ENCODE data around the gene RALB. TPM values are rescaled to one million over a fixed set of nuclear protein-coding genes. Genes with fewer than 3 reads are reported as not detected.

Gene RALB
- total and polyA plus RNA-seq, 2 experiments from 2014 or later = 15.2 to 17.4 TPM

DNA sequence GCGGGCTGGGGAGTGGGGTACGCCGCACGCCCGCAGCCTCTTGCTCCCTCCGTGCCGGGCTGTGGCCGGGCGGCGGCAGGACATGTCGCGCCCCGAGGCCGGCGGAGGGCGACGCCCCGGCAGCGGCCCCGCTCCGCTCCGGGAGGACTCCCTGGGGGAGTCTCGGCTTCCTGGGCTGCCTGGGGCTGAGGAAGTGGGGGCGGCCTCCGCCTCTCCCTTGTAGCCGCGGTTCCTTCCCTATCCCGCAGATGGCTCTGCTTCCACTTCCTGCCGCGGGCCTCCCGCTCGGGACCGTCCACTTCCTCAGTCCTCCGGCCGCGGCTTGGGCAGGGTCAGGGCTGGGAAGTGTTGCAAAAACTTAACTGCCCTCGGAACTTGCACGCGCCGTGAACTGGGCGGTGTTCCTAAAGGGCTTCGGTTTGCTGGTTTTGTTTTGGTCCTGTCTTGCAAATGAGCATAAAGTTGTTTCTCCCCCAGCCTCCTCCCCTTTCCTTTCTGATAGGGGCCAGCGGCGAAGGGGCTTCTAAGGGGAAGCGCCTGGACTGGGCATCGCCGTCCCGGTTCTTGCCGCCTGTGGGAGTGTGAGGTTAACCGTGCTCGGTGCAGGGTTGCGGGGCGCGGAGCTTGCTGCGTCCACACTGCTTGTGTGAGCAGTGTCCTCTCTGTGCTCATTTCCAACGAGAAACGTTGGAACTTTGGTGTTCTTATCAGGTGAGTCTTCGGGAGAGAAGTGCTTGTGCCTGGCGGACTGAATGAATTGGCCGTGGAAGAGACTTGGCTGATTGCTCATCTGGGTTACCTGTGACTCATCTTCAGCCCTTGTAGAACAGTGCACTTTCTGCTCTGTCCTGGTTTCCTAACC, 600 bp downstream of the RALB start:
- Mint-ChIP-seq H3K27ac (no peak overlapping the region), H3K4me1 (peaks cover 24% of the 10 kb centered on the region), H3K4me3 (peak overlapping the region; percentile 84), H3K36me3 (ENCODE audit: low read depth) (peaks cover under 1% of the 10 kb centered on the region; the same call in 1 of the 3 replicates), H3K9me3 (peaks cover under 1% of the 10 kb centered on the region; the same call in 1 of the 3 replicates), H3K27me3 (ENCODE audit: insufficient read depth, low read depth, poor library complexity) (peaks cover 41% of the 10 kb centered on the region)
- Histone ChIP-seq H4K20me1 (replicated peaks; ENCODE audit: insufficient read depth) (peaks cover 4% of the 10 kb centered on the region), H3K36me3 (ENCODE audit: insufficient read depth) (no peaks in the 10 kb centered on the region), H3K9me2 (ENCODE audit: insufficient read depth) (no peaks in the 10 kb centered on the region), H3K4me1 (ENCODE audit: insufficient read depth) (peaks cover 13% of the 10 kb centered on the region), H3K4me2 (peak overlapping the region; percentile 89), H3K27ac (ENCODE audit: low read depth) (no peak overlapping the region), H3K27me3 (ENCODE audit: insufficient read depth) (peaks cover 55% of the 10 kb centered on the region), H3F3A (replicated peaks; ENCODE audit: low read depth) (peaks cover 13% of the 10 kb centered on the region; the same call in 1 of the 2 replicates), H3K4me3 (peak overlapping the region; percentile 96), H2AFZ (peak overlapping the region; percentile 99), H3K79me2 (replicated peaks; ENCODE audit: insufficient read depth) (peaks cover 12% of the 10 kb centered on the region; the same call in 1 of the 2 replicates)
- peak; percentile 75 for DNase-seq (ENCODE audit: low spot score)
- TF ChIP-seq, protein P1, sequence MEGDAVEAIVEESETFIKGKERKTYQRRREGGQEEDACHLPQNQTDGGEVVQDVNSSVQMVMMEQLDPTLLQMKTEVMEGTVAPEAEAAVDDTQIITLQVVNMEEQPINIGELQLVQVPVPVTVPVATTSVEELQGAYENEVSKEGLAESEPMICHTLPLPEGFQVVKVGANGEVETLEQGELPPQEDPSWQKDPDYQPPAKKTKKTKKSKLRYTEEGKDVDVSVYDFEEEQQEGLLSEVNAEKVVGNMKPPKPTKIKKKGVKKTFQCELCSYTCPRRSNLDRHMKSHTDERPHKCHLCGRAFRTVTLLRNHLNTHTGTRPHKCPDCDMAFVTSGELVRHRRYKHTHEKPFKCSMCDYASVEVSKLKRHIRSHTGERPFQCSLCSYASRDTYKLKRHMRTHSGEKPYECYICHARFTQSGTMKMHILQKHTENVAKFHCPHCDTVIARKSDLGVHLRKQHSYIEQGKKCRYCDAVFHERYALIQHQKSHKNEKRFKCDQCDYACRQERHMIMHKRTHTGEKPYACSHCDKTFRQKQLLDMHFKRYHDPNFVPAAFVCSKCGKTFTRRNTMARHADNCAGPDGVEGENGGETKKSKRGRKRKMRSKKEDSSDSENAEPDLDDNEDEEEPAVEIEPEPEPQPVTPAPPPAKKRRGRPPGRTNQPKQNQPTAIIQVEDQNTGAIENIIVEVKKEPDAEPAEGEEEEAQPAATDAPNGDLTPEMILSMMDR (conservative IDR thresholded peaks at IDR 0.05; ENCODE audit: low read depth in 2 of 2) = peak in 1 of 2 experiments; percentile 45; a peak in 2 of 4 replicates
- TF ChIP-seq, protein P2, sequence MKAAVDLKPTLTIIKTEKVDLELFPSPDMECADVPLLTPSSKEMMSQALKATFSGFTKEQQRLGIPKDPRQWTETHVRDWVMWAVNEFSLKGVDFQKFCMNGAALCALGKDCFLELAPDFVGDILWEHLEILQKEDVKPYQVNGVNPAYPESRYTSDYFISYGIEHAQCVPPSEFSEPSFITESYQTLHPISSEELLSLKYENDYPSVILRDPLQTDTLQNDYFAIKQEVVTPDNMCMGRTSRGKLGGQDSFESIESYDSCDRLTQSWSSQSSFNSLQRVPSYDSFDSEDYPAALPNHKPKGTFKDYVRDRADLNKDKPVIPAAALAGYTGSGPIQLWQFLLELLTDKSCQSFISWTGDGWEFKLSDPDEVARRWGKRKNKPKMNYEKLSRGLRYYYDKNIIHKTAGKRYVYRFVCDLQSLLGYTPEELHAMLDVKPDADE (IDR thresholded peaks at IDR 0.05) = 0 out of 2 replicates have a peak, but pooled peaks have one; percentile 33
- TF ChIP-seq EZH2phosphoT487 (IDR thresholded peaks at IDR 0.05; ENCODE audit: unreplicated experiment) = no peak
- ATAC-seq = peak; percentile 58

DNA sequence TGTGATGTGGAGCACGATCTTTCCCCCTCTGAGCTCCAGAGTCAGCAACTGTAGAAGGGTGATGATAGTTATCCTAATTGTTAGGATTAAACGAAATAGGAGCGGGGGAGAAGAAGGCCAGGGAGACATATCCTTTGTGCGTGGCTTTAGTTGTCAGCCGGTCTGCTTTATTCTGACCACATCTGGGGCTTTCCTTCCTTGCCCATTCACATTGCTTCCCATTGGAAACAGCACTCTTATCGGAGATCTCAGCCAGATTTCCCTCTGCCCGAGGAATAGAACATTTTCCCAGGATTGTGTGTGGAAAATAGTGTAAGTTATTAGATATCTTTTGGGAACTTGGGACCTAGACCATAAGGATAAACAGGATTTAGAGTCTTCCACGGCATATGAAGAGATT, 1.5 kb downstream of the RALB start:
- H3K9me3 Mint-ChIP-seq = peaks cover 3% of the 10 kb centered on the region; the same call in 2 of the 3 replicates
- H3K27ac Mint-ChIP-seq = no peak overlapping the region
- H3K9me2 ChIP-seq (ENCODE audit: insufficient read depth) = no peaks in the 10 kb centered on the region
- H3K4me1 ChIP-seq (ENCODE audit: insufficient read depth) = peaks cover 12% of the 10 kb centered on the region
- no peaks in the 10 kb centered on the region for H3K36me3 ChIP-seq (ENCODE audit: insufficient read depth)
- peak overlapping the region; percentile 89 for H3K4me2 ChIP-seq
- peaks cover 13% of the 10 kb centered on the region; the same call in 1 of the 2 replicates for H3F3A ChIP-seq (replicated peaks; ENCODE audit: low read depth)
- DNase-seq (ENCODE audit: low spot score) = no peak
- H2AFZ ChIP-seq = no peak overlapping the region
- no peak for ATAC-seq
- peaks cover 51% of the 10 kb centered on the region for H3K27me3 ChIP-seq (ENCODE audit: insufficient read depth)
- TF ChIP-seq JUNB (IDR thresholded peaks at IDR 0.05; ENCODE audit: unreplicated experiment) (no peak), STAT1 (IDR thresholded peaks at IDR 0.05; ENCODE audit: unreplicated experiment) (no peak)
- TF ChIP-seq, protein P2 (IDR thresholded peaks at IDR 0.05) = no peak
- peaks cover 8% of the 10 kb centered on the region for H3K36me3 Mint-ChIP-seq (ENCODE audit: low read depth)
- H3K4me1 Mint-ChIP-seq = peaks cover 21% of the 10 kb centered on the region
- no peak overlapping the region for H3K27ac ChIP-seq (ENCODE audit: low read depth)
- peaks cover 12% of the 10 kb centered on the region; the same call in 1 of the 2 replicates for H3K79me2 ChIP-seq (replicated peaks; ENCODE audit: insufficient read depth)
- peaks cover 4% of the 10 kb centered on the region for H4K20me1 ChIP-seq (replicated peaks; ENCODE audit: insufficient read depth)
- peaks cover 39% of the 10 kb centered on the region for H3K27me3 Mint-ChIP-seq (ENCODE audit: insufficient read depth, low read depth, poor library complexity)
- H3K4me3 Mint-ChIP-seq = peak overlapping the region; percentile 84
- peak overlapping the region; percentile 96 for H3K4me3 ChIP-seq

Measured in GM23338 (cell line).